Measurements from ENCODE around the gene DYRK4.
A peak's percentile ranks its signal among the peaks of the same experiment; 100 is the strongest.
"Not testable (repeated sequence)": the region's sequence is repeated elsewhere in the genome, so short reads cannot be mapped to it uniquely, and the experiment has no call there.

DYRK4 gene
- 2.1 to 5.9 (median 5.8) reads per million in 4 donors for total RNA-seq

GRCh38 chr12:4562034-4562657 lies at the start of gene DYRK4:
Gene DYRK4, plus strand, starts transcription at chr12:4562208. Its CDS starts 38 bp downstream, at chr12:4562246.
- no peak for DNase-seq

- no peak for DNase-seq
These were observed 43.8 kb upstream of the DYRK4 start for GRCh38 chr12:4518106-4518728.

- DNase-seq: not testable (repeated sequence)
These were observed 38.6 kb upstream of the DYRK4 start for GRCh38 chr12:4523443-4523842.

GRCh38 chr12:4526923-4527546 lies 35.0 kb upstream of the DYRK4 start:
- peak in 1 of 5 donors; percentile 15 for DNase-seq

GRCh38 chr12:4530160-4530559 lies 31.8 kb upstream of the DYRK4 start:
- no peak for DNase-seq

- no peak for DNase-seq
These were observed 30.9 kb upstream of the DYRK4 start for GRCh38 chr12:4530982-4531586.

GRCh38 chr12:4535092-4535491 lies 26.9 kb upstream of the DYRK4 start:
- no peak for DNase-seq

GRCh38 chr12:4535871-4536270 lies 26.1 kb upstream of the DYRK4 start:
- DNase-seq: no peak

- peak; percentile 89 to 98 (median 92) for DNase-seq
These were observed 23.5 kb upstream of the DYRK4 start, which contains the start of gene RAD51AP1 for GRCh38 chr12:4538207-4539160. Gene RAD51AP1, plus strand, starts transcription at chr12:4538890. Its CDS starts 50 bp downstream, at chr12:4538940.

- no peak for DNase-seq
These were observed 22.7 kb upstream of the DYRK4 start for GRCh38 chr12:4539167-4539870.

- peak in 1 of 5 donors; percentile 17 for DNase-seq
These were observed 21.8 kb upstream of the DYRK4 start for GRCh38 chr12:4540170-4540569.

GRCh38 chr12:4540638-4541037 lies 21.4 kb upstream of the DYRK4 start:
- peak in 1 of 5 donors; percentile 9 for DNase-seq

GRCh38 chr12:4545195-4545594 lies 16.8 kb upstream of the DYRK4 start:
- no peak for DNase-seq

- no peak for DNase-seq
These were observed 9.8 kb upstream of the DYRK4 start for GRCh38 chr12:4552191-4552590.

- DNase-seq: no peak
These were observed 8.1 kb upstream of the DYRK4 start for GRCh38 chr12:4553943-4554342.

GRCh38 chr12:4555804-4556203 lies 6.2 kb upstream of the DYRK4 start:
- no peak for DNase-seq

- no peak for DNase-seq
These were observed 5.1 kb upstream of the DYRK4 start for GRCh38 chr12:4556735-4557530.

- no peak for DNase-seq
These were observed 4.4 kb upstream of the DYRK4 start for GRCh38 chr12:4557586-4557985.

- DNase-seq: no peak
These were observed 3.8 kb upstream of the DYRK4 start for GRCh38 chr12:4558171-4558570.

GRCh38 chr12:4563336-4563735 lies 1.3 kb downstream of the DYRK4 start:
- no peak for DNase-seq

GRCh38 chr12:4564818-4565217 lies 2.8 kb downstream of the DYRK4 start:
- DNase-seq: no peak
